Activated CD8-positive, alpha-beta memory T cell treated with anti-CD3 and anti-CD28 coated beads, Interleukin-2, amount 50 U/mL, for 24 hours (primary cell): Measurements from ENCODE around the gene NAGS.
"Not testable (repeated sequence)": the region's sequence is repeated elsewhere in the genome, so short reads cannot be mapped to it uniquely, and the experiment has no call there.

ENCODE experiments used
- DNase-seq: peaks from one replicate; pipeline ENCODE4 v3.0.0-alpha.2; 2020; ENCODE audit errors: extremely low read depth

NAGS gene

DNA sequence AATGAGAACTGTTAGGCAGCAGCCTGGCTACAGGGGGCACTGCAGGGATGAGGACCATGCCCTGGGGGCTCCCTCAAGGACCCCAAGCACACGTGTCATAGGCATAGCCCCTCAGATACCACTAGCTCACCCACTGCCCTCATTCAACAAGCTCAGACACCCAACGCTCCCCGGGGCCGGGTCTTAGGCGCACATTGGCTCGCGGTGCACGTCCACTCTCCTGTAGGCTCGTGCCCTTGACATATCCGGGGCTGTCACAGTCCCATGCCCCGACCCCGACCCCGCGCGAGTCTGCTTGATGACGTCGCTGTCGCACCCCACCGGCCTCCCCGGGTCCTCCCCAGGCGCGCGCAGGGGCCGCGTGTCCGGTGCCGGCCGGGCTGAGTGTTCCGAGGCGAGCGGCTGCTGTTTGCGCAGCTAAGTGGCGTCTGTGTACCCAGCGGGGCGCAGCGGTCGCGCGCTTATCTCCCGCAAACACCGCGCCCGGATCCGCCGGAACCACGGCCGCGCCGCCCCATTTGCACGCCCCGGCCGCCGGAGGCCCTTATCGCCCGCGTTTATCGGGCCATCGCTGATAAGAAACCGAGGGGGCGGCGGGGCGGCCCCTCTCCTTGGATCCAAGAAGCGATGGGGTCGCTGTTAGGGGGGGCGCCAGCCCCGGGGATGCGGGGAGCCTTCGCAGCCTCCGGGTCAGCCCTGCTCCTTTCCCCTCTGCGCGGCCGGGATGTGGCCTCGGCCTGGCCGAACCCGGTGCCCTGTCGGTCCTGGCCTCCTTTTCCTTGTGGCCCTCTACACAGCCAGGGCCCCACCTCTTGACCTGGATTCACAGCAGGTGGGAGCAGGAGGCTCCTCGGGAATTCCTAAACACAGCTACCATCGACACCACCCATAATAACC is 20.7 kb upstream of the NAGS start:
- DNase-seq: no peak

DNA sequence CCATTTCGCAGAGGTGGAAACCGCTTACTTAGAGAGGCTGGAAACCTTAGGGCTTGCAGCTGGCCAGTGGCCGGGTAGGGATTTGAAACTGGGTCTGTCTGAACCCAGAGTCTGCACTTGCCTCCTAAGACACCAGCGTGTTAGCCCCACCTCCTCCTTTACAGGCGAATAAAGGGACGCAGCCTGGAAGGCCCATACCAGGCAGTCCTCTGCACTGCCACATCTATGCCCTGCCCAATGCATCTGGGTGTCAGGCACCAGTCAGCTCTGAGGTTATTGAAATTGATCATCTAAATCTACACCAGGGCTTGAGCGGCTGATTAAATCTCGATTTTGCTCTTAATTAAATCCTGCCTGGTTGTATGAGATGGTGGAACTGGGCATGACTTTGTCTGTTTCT is 19.9 kb upstream of the NAGS start:
- no peak for DNase-seq

DNA sequence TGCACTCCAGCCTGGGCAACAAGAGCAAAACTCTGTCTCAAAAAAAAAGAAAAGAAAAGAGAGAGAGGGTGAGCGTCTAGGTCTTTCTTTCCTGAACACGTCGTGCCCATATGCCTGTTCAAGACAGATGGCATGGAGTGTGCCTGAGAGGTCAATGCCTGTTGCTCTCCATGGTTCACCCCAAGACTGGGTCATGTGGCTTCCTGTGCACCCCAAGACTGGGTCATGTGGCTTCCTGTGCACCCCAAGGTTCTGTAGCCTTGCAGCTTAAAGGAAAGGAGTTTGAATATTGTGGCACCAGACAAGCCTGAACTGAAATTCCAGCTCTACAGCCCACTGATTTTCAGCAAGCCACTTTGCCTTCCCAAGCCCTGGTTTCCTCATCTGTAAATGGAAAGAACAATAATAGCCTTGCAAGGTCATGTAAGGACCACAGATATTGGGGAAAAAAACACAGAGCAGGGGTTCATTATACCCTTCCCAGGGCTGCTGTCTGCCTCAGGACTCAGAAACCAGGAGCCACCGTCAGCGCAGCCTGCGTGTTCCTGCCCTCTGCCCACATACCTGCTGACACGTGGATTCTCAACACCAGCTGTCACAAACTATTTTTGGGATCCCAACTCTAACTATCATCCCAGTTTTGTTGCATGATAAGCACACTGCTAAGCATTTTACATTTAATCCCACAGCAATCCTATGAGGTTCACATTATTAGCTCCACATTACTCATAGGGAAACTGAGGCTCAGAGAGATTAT is 18.0 kb upstream of the NAGS start:
- DNase-seq: no peak

DNA sequence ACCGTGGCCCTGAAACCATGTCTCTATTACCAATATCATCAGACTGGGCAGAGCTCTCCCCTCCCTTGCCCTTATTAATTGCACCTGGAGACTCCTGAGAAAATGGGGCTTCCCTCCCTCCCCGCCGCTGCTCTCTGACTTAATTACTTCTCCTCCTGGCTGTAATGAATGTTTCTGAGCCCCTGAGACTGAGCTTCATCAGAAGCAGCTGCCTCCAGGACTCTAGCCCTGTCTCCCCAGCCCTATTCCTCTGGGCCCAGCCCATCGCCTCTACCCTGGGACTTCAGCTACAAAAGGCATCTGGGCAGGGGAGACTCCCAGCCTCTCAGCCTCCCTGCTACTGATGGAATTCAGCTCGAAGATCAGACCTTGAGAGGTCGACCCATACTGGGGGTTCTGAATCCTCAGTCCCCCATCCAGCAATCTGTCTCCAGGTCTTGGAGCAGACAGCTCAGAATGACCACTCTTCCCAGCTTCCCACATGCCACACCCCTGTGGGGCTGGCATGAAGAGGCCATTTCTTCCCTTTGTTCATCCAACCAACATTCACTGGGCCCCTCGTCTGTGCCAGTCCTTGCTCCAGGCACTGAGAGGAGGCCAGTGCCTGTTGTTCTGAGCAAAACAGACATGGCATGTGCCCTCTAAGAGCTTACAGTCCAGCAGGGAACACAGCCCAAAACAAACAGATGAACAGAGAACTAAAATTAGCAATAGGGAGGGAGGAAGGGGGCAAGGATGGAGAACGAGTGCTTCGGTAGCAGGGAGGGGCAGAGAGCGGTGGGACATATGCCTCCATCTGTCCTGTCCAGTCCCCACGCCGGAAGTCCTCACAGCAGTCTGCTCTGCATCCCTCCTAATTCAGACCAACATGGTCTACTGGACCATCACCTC is 17.0 kb upstream of the NAGS start:
- no peak for DNase-seq

DNA sequence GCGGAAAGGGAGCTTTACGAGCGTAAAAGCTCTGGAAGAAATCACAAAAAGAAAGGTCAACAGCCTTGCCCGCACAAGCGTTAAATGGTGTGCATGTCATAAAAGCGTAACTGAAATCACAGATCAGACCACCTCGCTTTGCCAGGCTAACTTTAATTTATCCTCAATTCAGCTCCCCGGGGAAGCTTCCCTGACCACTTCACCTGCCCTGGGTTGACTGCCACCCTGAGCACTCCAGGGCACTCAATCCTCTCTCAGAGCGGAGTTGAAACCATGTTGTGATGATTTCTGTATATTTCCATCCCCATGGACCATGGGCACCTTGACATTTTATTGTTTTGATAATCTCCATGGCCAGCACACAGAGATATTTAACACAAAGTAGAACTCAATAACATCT is 16.1 kb upstream of the NAGS start:
- no peak for DNase-seq

DNA sequence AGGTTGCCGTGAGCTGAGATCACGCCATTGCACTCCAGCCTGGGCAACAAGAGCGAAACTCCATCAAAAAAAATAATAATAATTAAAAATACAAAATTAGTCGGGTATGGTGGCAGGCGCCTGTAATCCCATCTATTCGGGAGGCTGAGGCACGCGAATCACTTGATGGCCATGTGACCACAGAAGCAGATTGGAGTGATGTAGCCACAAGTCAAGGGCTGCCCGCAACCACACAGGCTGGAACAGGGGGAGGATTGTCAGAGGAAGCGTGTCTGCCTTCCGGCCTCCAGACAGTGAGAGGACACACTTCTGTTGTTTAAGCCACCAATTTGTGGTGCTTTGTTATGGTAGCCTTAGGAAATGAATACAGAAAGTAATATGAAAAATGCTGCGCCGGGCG is 11.8 kb upstream of the NAGS start:
- no peak for DNase-seq

DNA sequence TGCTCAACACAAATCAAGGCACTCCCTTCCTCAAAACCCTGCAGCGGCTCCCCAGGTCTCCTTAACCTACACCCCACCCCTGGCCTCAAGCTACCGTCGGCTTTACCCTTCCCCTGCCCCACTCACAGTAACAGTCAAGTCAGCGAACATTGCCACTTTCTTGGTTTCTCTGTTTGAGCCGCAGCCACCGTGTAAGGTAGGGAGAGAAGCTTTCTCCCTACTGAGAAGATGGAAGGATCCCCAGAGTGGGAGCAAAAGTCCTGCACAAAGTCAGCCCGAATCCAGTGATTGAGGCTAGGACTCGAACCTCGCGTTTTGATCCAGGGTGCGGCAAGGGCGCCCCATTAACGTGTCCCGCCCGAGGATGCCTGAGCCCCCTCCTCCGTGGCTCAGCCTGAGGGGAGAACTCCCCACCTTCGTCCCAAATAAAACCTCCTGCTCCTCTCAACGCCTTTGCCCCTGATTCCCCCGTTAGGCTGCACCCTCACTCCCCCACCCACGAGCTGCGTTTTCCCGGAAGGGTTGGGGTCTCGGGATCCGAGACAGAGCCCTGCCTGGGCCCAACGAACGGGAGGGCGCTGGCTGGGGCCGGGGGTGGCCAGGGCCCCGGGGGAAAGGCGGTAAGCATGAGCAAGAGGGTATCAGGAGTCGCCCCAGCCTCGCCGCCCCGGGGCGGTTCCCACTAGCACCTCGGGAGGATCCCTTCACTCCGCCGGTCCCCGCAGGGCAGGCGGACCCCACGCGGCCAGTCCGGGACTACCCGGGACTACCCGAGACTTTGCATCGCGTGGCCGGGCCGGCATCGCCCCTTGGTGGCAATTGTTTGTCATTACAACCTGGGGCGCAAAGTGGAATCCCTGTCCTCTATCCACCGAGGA is 9.9 kb upstream of the NAGS start:
- DNase-seq: no peak

DNA sequence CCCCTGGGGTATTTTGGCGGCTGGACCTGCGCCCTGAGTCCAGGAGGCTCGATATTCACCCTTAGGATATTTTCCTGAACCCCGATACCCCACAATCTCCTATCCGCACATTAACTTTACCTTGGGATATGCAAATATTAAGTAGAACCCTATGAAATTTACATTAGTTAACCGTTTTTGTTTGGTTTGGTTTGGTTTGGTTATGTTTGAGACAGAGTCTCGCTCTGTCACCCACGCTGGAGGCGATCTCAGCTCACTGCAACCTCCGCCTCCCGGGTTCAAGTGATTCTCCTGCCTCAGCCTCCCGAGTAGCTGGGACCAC is 9.3 kb upstream of the NAGS start:
- DNase-seq: no peak

DNA sequence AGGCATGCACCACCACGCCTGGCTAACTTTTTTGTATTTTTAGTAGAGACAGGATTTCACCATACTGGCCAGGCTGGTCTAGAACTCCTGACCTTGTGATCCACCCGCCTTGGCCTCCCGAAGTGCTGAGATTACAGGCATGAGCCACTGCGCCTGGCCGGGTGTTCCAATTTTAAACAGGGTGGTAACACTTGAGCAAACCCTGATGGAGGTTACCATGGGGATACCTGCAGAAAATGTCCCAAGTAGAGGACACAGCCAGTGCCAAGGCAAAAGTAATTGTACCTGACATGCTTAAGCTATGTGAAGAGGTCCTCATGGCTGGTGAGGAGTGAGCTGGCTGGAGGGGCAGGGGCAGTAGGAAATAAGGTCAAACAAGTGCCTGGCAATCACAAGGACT is 7.2 kb upstream of the NAGS start:
- not testable (repeated sequence) for DNase-seq

DNA sequence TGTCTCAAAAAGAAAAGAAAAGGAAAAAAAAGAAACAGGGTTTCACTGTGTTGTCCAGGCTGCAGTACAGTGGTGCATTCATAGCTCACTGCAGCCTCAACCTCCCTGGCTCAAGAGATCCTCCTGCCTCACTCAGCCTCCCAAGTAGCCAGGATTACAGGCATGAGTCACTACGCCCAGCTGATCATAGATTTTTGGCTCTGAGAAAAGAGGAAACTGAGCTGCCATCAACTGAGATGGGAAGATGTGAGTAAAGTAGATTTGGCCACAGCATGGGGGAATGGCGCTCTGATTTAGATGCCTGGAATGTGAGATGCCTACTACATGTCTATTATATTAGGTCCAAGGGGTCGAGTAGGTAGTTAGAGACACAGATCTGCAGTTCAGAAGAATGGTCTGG is 5.9 kb upstream of the NAGS start:
- DNase-seq: no peak

GRCh38 chr17:43999024-43999423 is 5.4 kb upstream of the NAGS start:
- no peak for DNase-seq

GRCh38 chr17:44000141-44000860 is 4.1 kb upstream of the NAGS start:
- DNase-seq: no peak

GRCh38 chr17:44000871-44001460 is 3.5 kb upstream of the NAGS start:
- DNase-seq: no peak

DNA sequence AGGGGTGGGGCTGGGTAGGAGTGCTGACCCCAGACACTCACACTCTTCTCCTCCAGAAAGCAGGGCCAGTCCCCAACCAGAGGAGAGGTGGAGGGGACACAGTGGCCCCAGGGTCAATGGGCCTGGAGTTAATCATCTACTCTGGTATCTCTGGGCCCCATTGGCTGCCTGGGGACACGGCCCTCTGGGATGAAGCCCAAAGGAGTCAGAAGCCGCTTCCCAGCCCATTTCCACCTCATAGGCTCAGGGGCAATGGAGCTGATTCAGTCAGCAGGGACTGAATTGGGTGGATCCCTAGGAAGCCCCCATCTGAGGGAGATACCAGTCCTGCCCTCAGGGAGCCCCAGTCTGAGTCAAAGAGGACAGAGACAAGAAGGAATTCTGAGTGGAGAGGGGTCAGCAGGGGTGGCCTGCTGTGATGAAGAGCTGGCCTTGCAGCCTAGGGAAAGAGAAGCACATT is 2.9 kb upstream of the NAGS start:
- DNase-seq: no peak

DNA sequence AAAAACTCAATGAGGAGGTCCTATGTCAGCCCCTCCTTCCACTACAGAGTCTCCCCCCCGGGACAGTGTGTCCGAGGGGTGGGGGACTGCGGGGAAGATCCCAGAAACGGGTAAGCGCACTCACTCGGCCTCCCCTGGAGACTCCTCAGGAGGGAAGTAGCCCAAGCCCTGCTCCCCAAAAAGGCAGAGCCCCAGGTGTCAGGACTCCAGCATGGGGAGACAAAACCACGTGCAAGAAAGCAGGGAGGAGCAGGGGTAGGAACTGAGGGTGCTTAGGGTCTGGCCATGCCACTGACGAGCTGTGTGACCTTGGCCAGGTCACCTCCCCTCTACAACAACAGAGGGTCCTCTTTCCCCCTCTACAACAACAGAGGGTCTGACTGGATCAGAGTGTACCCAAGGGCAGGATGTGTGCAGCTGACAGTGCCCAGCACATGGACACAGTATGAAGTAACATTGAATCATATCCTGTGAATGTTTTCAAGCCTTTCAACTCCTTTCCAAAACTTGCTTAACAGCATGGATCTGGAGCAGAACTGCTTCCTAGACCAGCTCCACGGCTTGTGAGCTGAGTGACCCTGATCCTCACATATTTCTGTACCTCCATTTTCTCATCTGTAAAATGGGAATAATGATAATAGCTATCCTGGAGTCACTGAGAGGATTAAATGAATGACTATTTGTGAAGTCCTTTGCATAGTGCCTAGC is 2.1 kb upstream of the NAGS start:
- no peak for DNase-seq

- DNase-seq: no peak
These were observed 522 bp downstream of the NAGS start for GRCh38 chr17:44004761-44005526.

GRCh38 chr17:44005527-44006271 is 1.3 kb downstream of the NAGS start:
- DNase-seq: no peak

GRCh38 chr17:44006272-44006597 is 1.8 kb downstream of the NAGS start:
- DNase-seq: no peak
